Measurements from ENCODE around the gene ZNF644.

GRCh38 chr1:90926971-90927370 is 94.9 kb downstream of the ZNF644 start:
- TF ChIP-seq CTCF (IDR thresholded peaks at IDR 0.05; ENCODE audit: low read length) (no peak), EZH2 (IDR thresholded peaks at IDR 0.05; ENCODE audit: borderline replicate concordance, low read length) (no peak)
